NCI-H2227 (cell line): ENCODE results near the gene MILR1.
A peak's percentile ranks its signal among the peaks of the same experiment; 100 is the strongest.

Experiments used
- DNase-seq: peaks from one replicate; lab custom pipeline; 2025; ENCODE audit not compliant: unreplicated experiment; lab: John Stamatoyannopoulos, UW

MILR1 gene

DNA sequence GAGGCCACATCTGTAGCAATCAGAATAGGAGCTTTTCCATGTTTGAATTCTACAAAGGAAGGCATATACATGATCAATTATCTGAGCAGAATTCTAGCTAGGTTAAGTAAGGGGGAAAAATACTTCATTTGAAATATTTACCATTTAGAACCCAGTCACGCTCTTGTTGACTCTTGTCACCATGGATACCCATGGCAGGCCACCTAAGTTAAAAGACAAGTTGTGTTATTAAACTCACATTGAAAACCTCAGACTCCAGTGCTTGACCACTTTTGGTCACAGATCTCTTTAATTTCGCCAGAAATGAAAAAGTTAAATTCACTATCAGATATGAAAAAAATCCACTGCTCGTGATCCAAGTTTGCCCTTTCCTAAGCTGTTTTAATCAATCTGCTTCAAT, 53.1 kb downstream of the MILR1 start:
- no peak for DNase-seq

DNA sequence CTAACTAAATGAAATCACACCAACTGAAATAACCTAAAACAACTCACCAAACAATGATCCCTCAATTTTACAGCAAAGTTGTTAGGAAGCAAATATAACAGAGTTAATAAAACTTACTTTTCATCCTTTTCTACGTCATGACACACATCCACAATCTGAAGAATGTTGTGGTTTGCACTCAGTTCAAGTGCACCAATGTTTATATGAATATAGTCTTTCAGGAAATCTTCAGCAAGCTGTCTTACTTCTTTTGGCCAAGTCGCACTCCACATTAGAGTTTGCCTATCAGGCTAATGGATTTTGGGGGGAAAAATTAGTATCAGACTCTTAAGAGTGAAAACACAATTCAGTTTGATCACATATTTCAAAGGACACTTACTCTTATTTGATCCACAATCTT, 53.9 kb downstream of the MILR1 start:
- no peak for DNase-seq

DNA sequence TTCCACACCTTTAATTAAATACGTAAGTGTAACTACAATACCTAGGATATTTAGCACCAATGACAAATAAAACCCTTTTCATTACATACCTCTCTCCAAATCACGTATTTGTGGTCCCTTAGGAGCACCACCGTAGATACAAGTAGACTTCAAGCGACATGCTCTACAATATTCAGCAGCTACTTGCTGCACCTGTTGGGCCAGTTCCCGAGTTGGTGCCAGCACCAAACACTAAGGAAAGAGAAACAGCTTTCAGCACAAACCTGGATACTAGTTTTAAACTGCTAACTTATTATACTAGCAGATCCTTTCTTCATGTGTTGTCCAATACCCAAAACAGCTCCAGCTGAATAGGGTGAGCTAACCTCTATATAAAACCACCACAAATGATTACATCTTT, 54.4 kb downstream of the MILR1 start:
- DNase-seq, result no peak

- DNase-seq, result no peak
Observed at GRCh38 chr17:64503821-64504768, 55.2 kb downstream of the MILR1 start.

DNA sequence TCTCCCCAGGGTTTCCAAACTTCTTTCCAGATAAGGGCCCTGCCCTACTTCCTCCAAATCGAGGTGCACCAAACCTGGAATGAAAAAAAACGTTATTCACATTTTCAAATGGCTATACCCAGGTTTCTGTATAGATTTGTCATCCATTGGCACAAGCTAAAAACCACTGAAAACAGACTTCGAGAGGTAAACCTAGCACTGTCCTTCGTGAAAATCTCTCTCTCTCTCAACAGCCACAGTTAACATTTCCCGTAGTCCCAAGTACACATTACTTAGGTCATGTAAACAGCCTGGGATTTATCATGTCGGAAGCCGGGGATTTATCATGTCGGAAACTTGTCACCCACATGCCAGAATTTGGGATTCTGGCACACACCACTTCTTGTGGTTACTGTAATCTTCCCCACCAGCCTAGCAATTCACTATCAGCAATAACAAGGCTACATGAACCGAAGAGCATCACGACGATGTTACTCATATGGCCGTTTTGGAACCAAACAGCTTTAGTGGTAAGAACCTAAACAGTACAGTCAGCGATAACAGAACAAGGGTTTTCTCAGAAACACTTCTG, 55.9 kb downstream of the MILR1 start:
- DNase-seq, result no peak

DNA sequence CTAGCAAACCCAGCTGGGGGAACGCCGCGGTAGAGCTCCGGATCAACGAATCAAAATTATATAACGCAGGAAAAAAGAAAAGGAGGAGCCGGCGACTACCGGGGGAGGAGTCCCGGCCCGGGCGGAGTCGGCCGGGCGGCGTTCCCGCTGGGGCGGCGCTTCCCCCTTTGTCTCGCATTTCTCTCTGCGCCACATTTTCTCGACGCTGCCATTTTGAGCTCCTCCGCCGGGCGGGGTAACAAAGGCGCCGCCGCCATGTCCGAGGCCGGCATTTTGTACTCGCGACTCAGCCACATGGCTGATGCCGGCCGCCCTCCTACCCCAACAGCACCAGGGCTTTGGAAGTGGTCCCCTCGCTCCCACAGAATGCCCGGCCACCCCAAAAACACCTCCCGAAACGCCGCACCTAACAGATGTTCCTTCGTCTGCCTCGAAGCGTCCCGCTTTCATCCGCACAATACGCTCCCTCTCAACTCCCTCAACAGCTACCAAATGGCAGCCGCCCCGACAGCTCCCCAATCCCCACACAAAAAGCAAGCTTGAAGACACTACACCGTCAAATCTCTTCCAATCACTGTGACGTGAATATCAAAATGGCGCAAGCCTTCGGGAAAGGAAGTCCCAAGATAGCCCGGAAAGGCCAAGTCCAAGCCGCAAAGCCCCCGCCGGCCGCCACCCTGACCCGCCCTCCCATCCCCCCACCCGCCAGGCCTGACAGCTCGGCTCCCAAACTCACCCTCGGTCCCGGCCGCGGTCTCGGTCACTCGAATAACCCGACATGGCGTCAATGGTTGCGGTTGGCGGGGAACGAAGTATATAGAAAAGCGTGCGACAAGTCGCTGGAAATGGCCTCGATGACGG, 56.7 kb downstream of the MILR1 start:
- peak; percentile 95 for DNase-seq

DNA sequence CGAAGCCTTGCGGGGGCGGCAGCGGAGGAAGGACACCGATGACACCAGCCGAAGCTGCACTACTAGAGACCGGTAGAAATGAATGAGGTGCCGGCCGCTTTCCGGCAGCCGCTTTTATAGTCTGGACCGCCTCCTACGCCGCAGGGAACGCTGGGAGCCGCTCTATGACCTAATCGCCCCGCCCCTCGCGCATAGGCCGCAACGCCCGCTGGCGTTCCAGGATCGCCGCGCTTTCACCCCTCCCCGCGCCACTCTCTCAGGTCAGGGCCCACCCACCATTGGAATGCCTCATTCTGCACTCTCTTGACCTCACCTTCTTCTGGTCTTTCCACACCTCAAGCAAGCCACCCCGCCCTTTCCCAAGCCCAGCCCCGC, 57.3 kb downstream of the MILR1 start, which contains the start of gene DDX5:
DDX5 (minus strand) TSS at position 89 of the 375 bp plus-strand sequence. CDS start 170 bp downstream, outside the sequence.
- DNase-seq, result peak; percentile 97

DNA sequence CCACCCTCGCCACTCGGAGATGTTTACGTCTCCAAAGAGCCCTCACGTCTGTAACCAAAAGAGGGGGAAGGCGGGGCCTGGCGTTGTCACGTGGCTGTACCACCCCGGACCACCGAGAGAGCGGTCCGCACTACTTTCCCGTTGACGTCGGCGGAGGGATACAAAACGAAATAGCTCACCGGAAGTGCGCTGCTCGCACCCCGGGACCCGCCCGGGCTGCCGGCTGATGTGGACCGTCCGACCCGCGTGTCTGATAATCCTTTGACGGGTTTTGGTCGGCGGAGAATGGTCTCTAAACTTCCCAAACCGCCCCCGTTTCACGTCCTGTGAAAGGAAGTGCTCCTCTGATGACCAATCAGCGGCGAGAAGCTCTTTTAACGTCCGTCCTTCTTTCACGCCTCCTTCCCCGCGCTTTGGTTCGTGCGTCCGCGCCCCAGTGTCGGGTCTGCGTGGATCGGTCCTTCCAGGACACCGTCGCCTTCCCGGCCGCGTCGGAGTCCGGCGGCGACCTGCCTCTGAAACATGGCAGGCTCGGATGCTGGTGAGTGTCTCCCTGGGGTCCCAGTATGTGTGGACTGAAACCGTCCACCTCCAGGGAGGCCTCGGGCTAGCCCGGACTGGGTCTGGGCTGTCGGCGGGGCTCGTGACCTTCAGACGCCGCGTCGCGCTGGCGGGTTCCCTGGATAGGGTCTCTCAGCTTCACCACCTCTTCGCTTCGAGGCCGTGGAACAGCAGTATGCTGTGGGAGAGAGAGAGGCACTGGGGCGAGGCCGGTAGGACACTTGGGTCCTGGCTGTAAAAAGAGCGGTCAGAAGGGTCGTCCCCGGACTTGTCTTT, 57.9 kb downstream of the MILR1 start, which contains the start of gene CEP95:
CEP95 (plus strand) TSS at position 402 of the 837 bp plus-strand sequence; CDS start at position 523, 121 bp downstream.
- peak; percentile 99 for DNase-seq

DNA sequence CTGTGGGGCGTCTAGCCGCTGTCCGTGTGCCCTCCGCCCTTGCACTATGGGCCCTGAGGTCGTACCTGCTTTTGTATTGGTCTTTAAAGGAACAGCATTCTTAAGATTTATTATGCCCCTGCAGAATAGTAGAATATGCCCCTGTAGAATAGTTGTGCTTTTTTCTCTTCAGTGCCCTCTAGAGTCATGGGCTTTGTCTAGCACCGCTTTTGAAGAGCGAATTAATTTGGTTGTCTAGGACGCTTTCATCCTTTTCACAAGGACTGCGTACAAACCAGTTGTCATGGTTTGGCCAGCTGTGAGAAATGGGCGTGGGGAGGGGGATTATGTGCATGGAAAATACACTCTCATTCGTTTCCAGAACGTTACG, 58.5 kb downstream of the MILR1 start:
- DNase-seq, result peak; percentile 83

DNA sequence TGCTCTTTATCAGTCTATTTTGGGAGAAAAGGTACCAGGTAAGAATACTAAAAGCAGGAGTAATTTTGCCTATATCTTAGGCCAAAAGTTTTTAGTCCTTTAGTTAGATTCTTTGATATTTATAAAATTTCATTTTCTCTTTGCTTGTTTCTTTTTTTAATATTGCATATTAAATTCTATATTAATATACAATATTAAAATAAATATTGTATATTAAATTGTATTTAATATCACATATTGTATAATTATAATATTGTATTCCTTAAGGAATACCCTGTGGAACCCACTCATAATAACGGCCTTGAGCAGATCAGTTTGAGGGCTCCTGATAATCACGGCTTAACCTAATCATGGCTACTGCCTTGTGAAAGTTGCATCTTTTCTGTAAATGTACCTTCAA, 59.8 kb downstream of the MILR1 start:
- no peak for DNase-seq

DNA sequence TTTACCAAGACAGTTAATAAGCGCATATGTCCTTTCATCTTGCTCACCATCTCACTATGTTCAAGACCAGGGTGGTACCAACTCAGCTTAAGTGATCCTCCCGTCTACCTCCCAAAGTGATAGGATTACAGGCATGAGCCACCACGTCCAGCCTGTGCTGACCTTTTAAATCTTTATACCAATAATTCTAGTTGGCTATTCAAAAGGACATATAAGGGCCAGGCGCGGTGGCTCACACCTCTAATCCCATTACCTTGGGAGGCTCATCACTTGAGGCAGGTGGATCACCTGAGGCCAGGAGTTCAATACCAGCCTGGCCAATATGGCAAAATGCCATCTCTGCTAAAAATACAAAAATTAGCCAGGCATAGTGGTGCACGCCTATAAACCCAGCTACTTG, 60.3 kb downstream of the MILR1 start:
- DNase-seq, result no peak

- no peak for DNase-seq
Observed at GRCh38 chr17:64515419-64515818, 66.5 kb downstream of the MILR1 start.

GRCh38 chr17:64515829-64516228, 66.9 kb downstream of the MILR1 start:
- DNase-seq, result no peak
